NCI-H2107 (cell line): ENCODE measurements around the gene RUSC1.

Source experiments
- DNase-seq: peaks from one replicate; lab custom pipeline; 2025; lab: John Stamatoyannopoulos, UW

RUSC1 gene

GRCh38 chr1:155295942-155296267 is 24.8 kb upstream of the RUSC1 start:
- DNase-seq, result no peak

GRCh38 chr1:155296661-155297060 is 24.0 kb upstream of the RUSC1 start:
- DNase-seq, result no peak

- DNase-seq, result no peak
Observed at GRCh38 chr1:155297384-155297783, 23.3 kb upstream of the RUSC1 start.

DNA sequence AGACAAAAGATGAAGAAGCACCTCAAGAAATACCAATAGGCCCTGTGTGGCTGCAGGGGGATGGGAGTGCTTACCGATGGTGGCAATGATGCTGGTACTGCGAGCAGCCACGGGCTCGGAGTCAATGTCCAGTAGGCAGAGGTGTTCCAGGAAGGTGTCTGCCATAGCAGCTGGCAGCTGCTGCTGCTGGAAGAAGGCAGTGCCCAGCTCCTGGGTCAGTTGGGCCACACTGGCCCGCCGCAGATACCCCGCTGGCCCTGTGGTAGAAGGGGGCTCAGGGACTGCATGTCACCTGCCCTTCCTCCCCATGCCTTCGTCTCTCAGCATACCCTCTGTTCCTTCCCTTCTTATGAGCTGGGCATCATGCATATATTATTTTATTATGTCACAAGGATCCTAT is 20.7 kb upstream of the RUSC1 start:
- DNase-seq, result no peak

DNA sequence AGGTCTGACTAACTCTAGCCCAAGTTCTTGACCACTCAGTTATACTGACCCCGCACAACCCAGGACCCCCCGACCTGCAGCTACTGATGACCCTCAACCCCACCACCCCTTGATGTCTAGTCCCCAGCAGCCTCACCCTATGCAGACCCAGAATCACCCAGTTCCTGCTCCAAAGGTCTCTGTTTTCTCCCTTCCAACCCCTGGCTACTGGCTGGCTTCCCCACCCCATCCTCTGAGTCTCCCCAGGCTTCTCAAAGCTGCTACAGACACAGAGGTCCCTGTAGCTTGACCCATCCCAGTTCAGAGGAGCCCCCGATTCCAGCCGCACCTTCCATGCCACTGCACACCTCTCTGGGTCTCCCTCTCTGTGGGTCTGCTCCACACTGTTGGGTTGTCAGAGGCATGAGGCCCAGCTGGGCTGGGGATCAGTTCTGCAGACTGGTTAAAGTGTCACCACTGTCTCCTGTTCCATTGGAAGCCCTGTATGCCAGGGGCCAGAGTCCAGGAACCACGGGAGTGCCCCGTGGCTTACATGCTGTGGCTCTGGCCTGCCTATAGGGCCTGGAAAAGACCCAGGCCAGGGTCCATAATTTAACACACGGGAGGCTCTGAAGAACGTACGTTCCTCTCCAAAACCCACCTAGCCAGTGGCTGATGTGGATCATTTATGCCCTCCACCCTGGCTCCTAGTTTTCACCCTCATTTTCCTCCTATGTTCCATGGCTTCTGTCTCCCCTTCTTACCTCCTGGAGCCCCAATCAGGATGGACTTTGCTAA is 20.0 kb upstream of the RUSC1 start:
- DNase-seq, result no peak

- DNase-seq, result no peak
Observed at GRCh38 chr1:155301342-155301841, 19.3 kb upstream of the RUSC1 start, which contains the start of gene PKLR. TSS of gene PKLR (minus strand) at chr1:155301438. CDS start at chr1:155301395, 43 bp downstream.

DNA sequence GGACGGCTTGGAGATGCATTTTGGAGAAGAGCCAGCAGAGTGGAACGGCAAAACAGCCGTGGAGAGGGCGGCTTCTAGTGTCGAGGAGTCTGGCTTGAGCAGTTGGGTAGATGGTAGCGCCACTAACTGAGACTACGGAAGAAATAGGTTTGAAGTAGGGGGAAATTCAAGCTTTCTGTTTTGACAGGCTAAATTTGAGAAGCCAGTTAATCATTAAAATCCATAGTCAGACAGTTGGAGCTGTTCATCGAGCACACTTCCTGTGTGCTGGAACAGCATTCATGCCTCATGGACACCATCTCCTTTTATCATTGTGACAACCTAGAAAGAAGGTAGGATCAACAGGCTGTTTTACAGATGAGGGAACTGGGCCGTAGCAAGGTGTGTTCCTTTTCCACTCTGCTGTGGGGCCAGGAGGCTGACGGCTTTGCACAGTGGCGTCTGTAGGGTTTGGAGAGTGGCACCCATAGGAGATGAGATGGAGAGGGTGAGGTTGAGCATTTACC is 16.1 kb upstream of the RUSC1 start:
- DNase-seq, result no peak

DNA sequence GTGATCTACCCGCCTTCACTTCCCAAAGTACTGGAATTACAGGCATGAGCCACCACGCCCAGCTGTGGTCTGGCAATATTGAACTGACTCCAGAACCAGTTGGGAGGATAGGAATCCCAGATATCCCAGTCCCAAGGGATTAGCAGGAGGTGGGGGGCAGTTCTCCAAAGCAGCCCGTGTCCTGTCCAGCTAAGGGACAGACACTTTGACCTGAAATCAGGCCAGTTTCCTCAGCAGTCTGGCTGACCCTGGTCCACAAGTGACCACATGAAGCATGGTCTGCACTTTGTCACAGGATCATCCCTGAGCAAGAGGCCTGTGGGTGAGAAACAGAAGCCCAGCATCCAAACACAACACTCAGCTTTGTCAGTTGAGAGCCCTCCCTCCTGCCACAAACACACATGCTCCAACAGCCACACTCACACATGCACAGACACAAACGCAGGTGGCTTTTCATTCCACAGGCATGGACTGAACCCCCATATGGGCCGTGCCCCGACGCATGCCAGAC is 14.8 kb upstream of the RUSC1 start:
- DNase-seq, result no peak

- no peak for DNase-seq
Observed at GRCh38 chr1:155307247-155307740, 13.4 kb upstream of the RUSC1 start.

DNA sequence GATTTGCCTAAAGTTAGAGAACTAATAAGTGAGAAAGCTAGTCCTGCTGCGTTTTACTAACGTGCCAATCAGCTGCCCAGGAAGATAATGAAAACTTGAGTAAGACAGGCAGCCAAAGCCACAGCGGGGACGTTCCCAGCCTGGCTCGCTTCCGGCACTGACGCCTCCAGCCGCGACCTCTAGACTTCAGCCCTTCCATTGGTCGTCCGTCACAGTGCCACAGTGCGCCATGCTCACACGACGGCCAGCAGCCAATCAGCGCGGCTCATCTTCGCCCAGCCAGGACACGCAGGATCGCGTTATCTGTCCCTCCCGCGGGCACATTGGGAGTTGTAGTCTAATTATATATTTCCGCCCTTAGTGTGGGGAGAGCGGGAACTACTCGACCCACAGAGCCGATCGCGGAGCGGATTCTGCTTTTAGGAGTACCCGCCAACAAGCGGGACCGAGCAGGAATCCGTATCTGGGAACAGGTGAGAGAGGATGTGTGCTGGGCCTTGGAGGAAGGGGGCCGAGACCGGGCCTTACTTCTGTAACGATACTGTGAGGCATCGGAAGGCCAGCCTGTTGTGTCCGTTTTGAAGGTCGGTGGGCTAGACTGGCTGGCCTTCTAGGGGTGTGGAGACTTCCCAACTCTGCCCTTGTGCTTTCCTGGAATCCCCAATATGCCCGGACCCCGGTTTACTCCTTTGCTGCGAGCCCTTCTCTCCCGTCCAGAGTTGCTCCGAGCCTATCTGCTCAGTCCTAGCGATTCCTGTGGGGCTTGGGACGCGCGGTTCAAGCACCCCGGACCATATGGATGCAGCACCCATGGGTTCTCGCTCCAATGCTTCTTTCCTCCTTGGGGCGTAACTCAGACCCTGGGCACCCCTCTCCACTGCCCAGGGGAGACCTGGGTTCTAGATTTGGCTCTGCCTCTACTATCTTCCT is 11.9 kb upstream of the RUSC1 start, which contains the start of gene FDPS:
Gene FDPS (plus strand): TSS at position 374 of the 930 bp plus-strand sequence. CDS start 924 bp downstream, outside the sequence.
- peak; percentile 98 for DNase-seq

- DNase-seq, result no peak
Observed at GRCh38 chr1:155309423-155310021, 11.2 kb upstream of the RUSC1 start.

- no peak for DNase-seq
Observed at GRCh38 chr1:155313261-155313660, 7.4 kb upstream of the RUSC1 start.

- no peak for DNase-seq
Observed at GRCh38 chr1:155316922-155317321, 3.8 kb upstream of the RUSC1 start.

GRCh38 chr1:155318082-155318481 is 2.6 kb upstream of the RUSC1 start:
- no peak for DNase-seq

GRCh38 chr1:155319536-155319935 is 1.2 kb upstream of the RUSC1 start:
- DNase-seq, result no peak

- no peak for DNase-seq
Observed at GRCh38 chr1:155320252-155320651, 442 bp upstream of the RUSC1 start.

DNA sequence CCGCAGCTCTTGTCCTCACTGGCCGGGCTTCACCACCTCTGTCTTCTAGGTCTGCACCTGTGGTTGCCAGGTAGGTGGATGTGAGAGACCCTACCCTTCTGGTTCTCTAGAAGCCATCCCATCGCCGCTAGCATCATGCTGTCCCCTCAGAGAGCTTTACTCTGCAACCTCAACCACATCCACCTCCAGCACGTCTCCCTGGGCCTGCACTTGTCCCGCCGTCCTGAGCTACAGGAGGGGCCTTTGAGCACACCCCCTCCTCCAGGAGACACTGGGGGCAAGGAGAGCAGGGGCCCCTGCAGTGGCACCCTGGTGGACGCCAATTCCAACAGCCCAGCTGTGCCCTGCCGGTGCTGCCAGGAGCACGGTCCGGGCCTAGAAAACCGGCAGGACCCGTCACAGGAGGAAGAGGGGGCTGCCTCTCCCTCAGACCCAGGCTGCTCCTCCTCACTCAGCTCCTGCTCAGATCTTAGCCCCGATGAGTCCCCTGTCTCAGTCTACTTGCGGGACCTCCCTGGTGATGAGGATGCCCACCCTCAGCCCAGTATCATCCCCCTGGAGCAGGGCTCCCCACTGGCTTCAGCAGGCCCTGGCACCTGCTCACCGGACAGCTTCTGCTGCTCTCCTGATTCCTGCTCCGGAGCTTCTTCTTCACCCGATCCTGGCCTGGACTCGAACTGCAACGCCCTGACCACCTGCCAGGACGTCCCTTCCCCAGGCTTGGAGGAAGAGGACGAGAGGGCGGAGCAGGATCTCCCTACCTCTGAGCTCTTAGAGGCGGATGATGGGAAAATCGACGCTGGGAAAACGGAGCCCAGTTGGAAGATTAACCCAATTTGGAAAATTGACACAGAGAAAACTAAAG is 1.2 kb downstream of the RUSC1 start:
- no peak for DNase-seq

GRCh38 chr1:155322571-155322952 is 1.9 kb downstream of the RUSC1 start:
- no peak for DNase-seq

- peak; percentile 77 for DNase-seq
Observed at GRCh38 chr1:155322953-155323728, 2.4 kb downstream of the RUSC1 start.

DNA sequence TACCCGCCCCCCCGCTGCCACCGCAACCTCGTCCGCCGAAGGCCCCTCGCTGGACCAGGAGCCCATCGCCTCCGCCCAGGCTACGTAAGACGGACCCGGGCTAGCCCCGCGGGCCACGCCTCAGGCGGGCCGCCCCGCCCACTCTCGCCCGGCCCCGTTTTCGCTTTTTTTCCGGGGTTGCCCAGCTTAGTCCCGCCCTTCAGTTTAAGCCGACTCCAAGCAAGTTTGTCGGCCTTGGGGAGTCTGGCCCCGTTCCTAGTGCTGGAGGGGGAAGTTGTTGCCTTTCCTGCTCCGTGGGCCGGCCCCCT is 3.0 kb downstream of the RUSC1 start:
- DNase-seq, result peak; percentile 56
